Keratinocyte (primary cell): ENCODE measurements around the gene PAX7. TPM values are rescaled to one million over a fixed set of nuclear protein-coding genes. Genes with fewer than 3 reads are reported as not detected.

Experiments used
- DNase-seq: peaks from one replicate; pipeline ENCODE4 v3.0.0-alpha.2; 2011; ENCODE audit warnings: low read depth, missing footprints, low spot score
- FAIRE-seq: peaks from 2 replicates; lab custom pipeline; 2011; peaks lifted over from hg19 to GRCh38; lab: Jason Lieb, UNC
- H2AFZ ChIP-seq: 2 replicates; pipeline ENCODE4 v1.6.0; 2012; ENCODE audit warnings: low read length, control low read depth, inconsistent platforms; ENCODE audit not compliant: control insufficient read depth
- H3K27ac ChIP-seq: 2 replicates; pipeline ENCODE4 v1.5.1; 2011; ENCODE audit warnings: low read length; ENCODE audit not compliant: control insufficient read depth, insufficient read depth
- H3K27me3 ChIP-seq: 3 replicates; pipeline ENCODE4 v1.6.0; 2011; ENCODE audit warnings: low read length; ENCODE audit not compliant: control insufficient read depth, insufficient read depth; ENCODE audit errors: extremely low read depth
- H3K36me3 ChIP-seq, 2 experiments: 2 replicates in 1 of 2; 3 replicates in 1 of 2; pipeline ENCODE4 v1.5.1; 2011; ENCODE audit warnings: low read length in 2 of 2, mild to moderate bottlenecking in 1 of 2; ENCODE audit not compliant: control insufficient read depth in 2 of 2, insufficient read depth in 2 of 2; ENCODE audit errors: extremely low read depth in 1 of 2
- H3K4me1 ChIP-seq: 3 replicates; pipeline ENCODE4 v1.5.1; 2011; ENCODE audit warnings: low read length; ENCODE audit not compliant: control insufficient read depth, insufficient read depth; ENCODE audit errors: extremely low read depth
- H3K4me2 ChIP-seq: 3 replicates; pipeline ENCODE4 v1.6.0; 2011; ENCODE audit warnings: low read depth, low read length; ENCODE audit not compliant: control insufficient read depth, insufficient read depth; ENCODE audit errors: extremely low read depth
- H3K4me3 ChIP-seq, 3 experiments: fragments of 200-600 bp in 1 of 3; sonication (generic) in 1 of 3; 2 replicates in 2 of 3; 3 replicates in 1 of 3; pipeline ENCODE4 v1.5.1; 2011 to 2016; ENCODE audit warnings: low read length in 3 of 3, mild to moderate bottlenecking in 3 of 3, control low read depth in 2 of 3, inconsistent platforms in 1 of 3, low read depth in 1 of 3, mixed read lengths in 1 of 3, mixed run types in 1 of 3, moderate library complexity in 1 of 3; ENCODE audit not compliant: control insufficient read depth in 2 of 3, insufficient read depth in 2 of 3; ENCODE audit errors: extremely low read depth in 1 of 3
- H3K79me2 ChIP-seq: 2 replicates; pipeline ENCODE4 v1.6.0; 2012; ENCODE audit warnings: low read length; ENCODE audit not compliant: control insufficient read depth, insufficient read depth
- H3K9ac ChIP-seq: 3 replicates; pipeline ENCODE4 v1.6.0; 2011; ENCODE audit warnings: low read length; ENCODE audit not compliant: control insufficient read depth, insufficient read depth; ENCODE audit errors: extremely low read depth
- H3K9me1 ChIP-seq: 3 replicates; pipeline ENCODE4 v1.6.0; 2011; ENCODE audit warnings: low read length; ENCODE audit not compliant: control insufficient read depth, insufficient read depth; ENCODE audit errors: extremely low read depth
- H3K9me3 ChIP-seq: 2 replicates; pipeline ENCODE4 v1.5.1; 2012; ENCODE audit warnings: low read depth, low read length; ENCODE audit not compliant: control insufficient read depth
- H4K20me1 ChIP-seq: 3 replicates; pipeline ENCODE4 v1.6.0; 2011; ENCODE audit warnings: low read length; ENCODE audit not compliant: control insufficient read depth, insufficient read depth; ENCODE audit errors: extremely low read depth
- CTCF ChIP-seq, 3 experiments: IDR thresholded peaks in 1 of 3; conservative IDR thresholded peaks in 1 of 3; optimal IDR thresholded peaks in 1 of 3; 2 replicates in 2 of 3; 3 replicates in 1 of 3; pipeline versions ENCODE3 to v1.5.1; 2011; ENCODE audit warnings: low read length in 3 of 3, mild to moderate bottlenecking in 3 of 3, moderate library complexity in 2 of 3, control low read depth in 1 of 3, inconsistent platforms in 1 of 3; ENCODE audit not compliant: insufficient read depth in 2 of 3; ENCODE audit errors: extremely low read depth in 1 of 3
- EZH2 ChIP-seq: IDR thresholded peaks from one replicate; pipeline ENCODE4 v1.6.1; 2012; ENCODE audit warnings: inconsistent platforms, mild to moderate bottlenecking, low read length, moderate library complexity
- dilution Hi-C: fragments of 300-500 bp; cut with MboI; formaldehyde crosslinking; loops from one replicate; pipeline ENCODE4 v1.7.0; 2020; ENCODE audit warnings: low sequenced_read_pairs; ENCODE audit not compliant: extremely low pct_ligation_motif_present
- polyA plus RNA-seq, 5 experiments: library from polyadenylated mRNA; depleted of rRNA in 3 of 5; stranded (reverse) in 3 of 5; stranded (forward) in 1 of 5; unstranded in 1 of 5; fragments of >200 nt; gene quantifications; 1 replicate in 1 of 5; 2 replicates in 3 of 5; 3 replicates in 1 of 5; pipeline versions ENCODE4 v1.2.1 to v1.2.3, GENCODE V29; 2011 to 2012; ENCODE audit warnings: missing spikeins in 2 of 5, low read depth in 1 of 5, low replicate concordance in 1 of 5

Gene PAX7
- polyA plus RNA-seq, 1 donor (not counting 4 experiments of a cell fraction or from before 2014, with no cell fraction given): not detected

- H3K9ac ChIP-seq: no peak overlapping the region
- no peak for DNase-seq
- no peak overlapping the region for H3K4me3 ChIP-seq
- no peak overlapping the region for H3K27ac ChIP-seq
- TF ChIP-seq EZH2 (no peak), CTCF (optimal IDR thresholded peaks at IDR 0.05 in 1 of 3, IDR thresholded peaks at IDR 0.05 in 1 of 3, conservative IDR thresholded peaks at IDR 0.05 in 1 of 3; ENCODE audit: extremely low read depth in 1 of 3, insufficient read depth in 2 of 3, low read length in 3 of 3) (no peak)
- H3K9me1 ChIP-seq: no peaks in the 10 kb centered on the region
- H3K79me2 ChIP-seq: no peaks in the 10 kb centered on the region
- no peaks in the 10 kb centered on the region for H3K9me3 ChIP-seq
- no peak overlapping the region for H3K4me2 ChIP-seq
- no peaks in the 10 kb centered on the region for H3K4me1 ChIP-seq
- H2AFZ ChIP-seq: no peak overlapping the region
- H4K20me1 ChIP-seq: no peaks in the 10 kb centered on the region
- H3K36me3 ChIP-seq: no peaks in the 10 kb centered on the region
- H3K27me3 ChIP-seq: peaks cover 7% of the 10 kb centered on the region
- dilution Hi-C loops: no loop called here
- FAIRE-seq: no peak
Measured at GRCh38 chr1:18749569-18749968, 118.9 kb downstream of the PAX7 start.

- no peak overlapping the region for H3K4me2 ChIP-seq
- H3K9me1 ChIP-seq: no peaks in the 10 kb centered on the region
- peaks cover 7% of the 10 kb centered on the region for H3K27me3 ChIP-seq
- dilution Hi-C loops: no loop called here
- H3K36me3 ChIP-seq: no peaks in the 10 kb centered on the region
- H3K79me2 ChIP-seq: no peaks in the 10 kb centered on the region
- no peaks in the 10 kb centered on the region for H3K9me3 ChIP-seq
- H3K27ac ChIP-seq: no peak overlapping the region
- no peaks in the 10 kb centered on the region for H3K4me1 ChIP-seq
- no peaks in the 10 kb centered on the region for H4K20me1 ChIP-seq
- DNase-seq (no peak), FAIRE-seq (no peak)
- H3K9ac ChIP-seq: no peak overlapping the region
- H2AFZ ChIP-seq: no peak overlapping the region
- no peak overlapping the region for H3K4me3 ChIP-seq
- no peak for TF ChIP-seq CTCF (optimal IDR thresholded peaks at IDR 0.05 in 1 of 3, IDR thresholded peaks at IDR 0.05 in 1 of 3, conservative IDR thresholded peaks at IDR 0.05 in 1 of 3; ENCODE audit: extremely low read depth in 1 of 3, insufficient read depth in 2 of 3, low read length in 3 of 3)
- TF ChIP-seq EZH2: no peak
Measured at GRCh38 chr1:18750600-18750999, 120.0 kb downstream of the PAX7 start.
